Stimulated activated CD8-positive, alpha-beta memory T cell treated with anti-CD3 and anti-CD28 coated beads, Interleukin-7, amount 100 ng/mL, for 1 hour (primary cell): ENCODE measurements around the gene KLHL35.
A peak's percentile ranks its signal among the peaks of the same experiment; 100 is the strongest.

Experiments used
- DNase-seq, 2 donors: peaks; one replicate each; pipeline ENCODE4 v3.0.0-alpha.2; 2020; ENCODE audit warnings: low read depth in 2 of 2

The KLHL35 gene

GRCh38 chr11:75440960-75441803, 8.2 kb upstream of the KLHL35 start:
- DNase-seq: no peak

- DNase-seq: no peak
Measured at GRCh38 chr11:75439495-75440120, 6.6 kb upstream of the KLHL35 start.

DNA sequence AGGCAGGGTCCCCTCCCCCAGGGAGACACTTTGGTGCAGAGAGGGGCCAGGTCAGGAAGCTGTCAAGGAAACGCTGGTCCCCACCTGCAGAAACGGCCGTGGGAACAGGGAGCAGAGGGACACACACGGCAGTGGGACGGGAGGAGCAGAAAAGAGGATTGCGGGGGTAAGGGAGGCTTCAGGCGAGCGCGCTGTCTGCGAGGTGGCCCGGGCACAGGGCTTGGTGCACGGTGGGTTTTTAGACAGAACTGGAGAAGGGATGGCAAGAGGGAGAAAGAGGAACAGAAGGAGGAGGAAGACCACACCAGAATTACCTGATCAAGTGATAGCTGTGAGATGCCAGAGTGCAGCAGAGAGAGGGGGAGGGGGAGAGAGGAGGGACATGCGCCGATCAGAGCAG, 6.0 kb upstream of the KLHL35 start:
- DNase-seq: no peak

GRCh38 chr11:75437966-75438659, 5.1 kb upstream of the KLHL35 start:
- DNase-seq: no peak

DNA sequence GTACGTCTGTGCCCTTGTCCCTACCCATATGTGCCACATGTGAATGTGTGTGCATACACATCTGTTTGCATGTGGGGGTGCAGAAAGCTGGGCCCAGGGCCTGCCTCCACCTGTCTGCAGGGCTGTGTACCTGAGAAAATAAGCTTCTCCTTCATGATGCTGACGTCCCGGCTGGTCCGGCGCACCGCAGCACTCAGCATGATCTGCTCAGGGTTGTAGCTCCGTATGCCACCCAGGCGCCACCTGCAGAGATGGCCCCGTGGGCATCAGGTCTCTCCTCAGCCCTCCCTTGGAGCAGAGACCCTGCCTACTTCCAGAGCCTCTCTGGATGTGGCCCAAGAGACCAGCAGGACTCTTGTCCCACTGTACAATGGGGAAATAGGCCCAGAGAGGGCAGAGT, 3.8 kb upstream of the KLHL35 start:
- DNase-seq: no peak

DNA sequence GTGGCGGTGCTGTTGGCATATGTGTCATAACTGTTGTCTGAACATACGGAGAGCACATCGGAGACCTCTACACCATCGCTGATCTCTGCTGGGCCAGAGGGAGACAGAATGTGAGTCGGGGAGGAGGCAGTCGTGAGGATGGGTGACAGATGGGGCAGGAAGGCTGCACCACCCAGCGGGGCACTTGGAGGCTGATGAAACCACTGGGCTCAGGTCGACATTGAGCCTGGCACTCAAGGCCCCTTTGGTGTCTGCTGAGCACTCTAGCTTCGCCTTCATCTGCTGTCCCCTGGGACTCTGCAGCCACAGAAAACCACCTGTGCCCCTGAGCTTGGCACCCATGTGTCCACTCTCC, 2.5 kb upstream of the KLHL35 start:
- no peak for DNase-seq

- DNase-seq: no peak
Measured at GRCh38 chr11:75434886-75435570, 2.0 kb upstream of the KLHL35 start.

DNA sequence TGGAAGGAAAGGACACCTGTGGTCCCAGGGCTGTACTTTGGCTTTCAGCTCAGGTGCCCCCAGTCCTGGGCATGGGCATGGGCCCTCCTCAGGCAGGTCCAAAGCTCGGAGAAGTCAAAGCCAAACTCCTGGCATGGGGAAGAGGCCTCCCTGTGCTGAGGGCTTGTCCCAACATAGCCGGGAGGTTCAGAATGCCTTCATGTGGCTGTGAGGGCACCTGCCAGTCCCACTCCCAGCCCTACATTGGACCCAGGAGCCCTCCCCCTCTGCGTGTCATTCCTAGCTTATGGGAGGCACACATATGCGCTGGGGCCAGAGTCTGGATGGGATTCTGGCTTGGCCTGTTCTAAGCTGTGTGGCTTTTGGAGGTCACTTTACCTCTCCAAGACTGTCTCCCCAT, 1.0 kb upstream of the KLHL35 start:
- no peak for DNase-seq

DNA sequence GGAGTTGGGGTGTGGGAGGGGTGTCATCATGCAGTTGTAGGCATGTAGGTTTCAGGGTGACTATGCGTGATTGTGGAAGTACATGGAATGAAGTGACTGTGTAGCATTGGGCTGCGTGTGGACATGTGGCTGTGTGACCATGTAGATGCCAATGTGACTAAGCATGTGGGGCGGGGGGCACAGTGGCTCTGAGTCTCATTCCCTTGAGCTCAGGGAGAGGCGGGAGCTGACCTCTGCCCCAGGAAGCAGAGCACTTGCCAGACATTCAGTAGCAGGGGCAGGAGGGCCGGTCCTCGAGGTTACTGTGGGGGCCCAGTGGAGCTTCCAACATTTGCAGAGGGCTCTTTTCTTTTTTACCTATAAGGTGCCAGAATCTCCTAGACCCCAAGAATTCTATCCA, 440 bp upstream of the KLHL35 start:
- no peak for DNase-seq

GRCh38 chr11:75431533-75432525, 1.2 kb downstream of the KLHL35 start:
- no peak for DNase-seq

DNA sequence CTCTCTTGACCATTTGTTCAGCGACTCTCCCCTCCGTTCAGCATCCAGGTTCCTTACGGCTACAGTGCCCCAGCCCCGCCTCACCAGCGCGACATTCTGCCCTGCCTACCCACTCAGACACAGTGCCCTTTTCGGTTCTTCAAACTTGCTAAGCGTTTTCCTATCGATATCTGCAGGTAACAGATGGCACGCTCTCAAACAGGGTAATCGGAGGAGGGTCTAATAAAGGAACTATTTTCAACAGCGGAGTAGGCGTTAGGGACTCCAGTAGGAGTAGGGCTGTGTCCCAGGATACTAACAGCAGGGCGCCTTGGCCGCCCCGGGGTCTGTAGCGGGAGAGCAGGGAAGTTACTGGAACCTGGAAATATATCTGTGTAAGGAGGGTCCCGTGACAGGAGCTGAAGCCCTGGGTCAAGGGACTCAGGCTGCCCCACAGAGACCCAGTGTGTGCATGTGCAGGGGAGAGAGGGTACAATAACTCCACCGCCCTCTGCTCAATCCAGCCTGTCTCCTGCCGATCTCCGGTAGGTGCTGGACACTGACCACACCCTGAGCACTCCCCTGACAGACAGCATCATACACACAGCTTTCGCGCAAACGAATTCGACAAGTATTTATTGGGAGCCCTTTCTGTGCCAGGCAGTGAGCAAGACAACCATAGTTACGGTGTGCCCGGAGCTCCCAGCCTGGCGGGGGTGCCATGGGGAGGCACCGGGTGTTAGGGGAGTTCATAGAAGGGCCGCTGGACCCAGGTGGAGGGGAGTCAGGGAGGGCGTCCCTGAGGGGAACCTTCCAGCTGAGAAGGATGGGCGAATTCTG, 2.1 kb downstream of the KLHL35 start:
- DNase-seq: no peak

- peak; percentile 4 to 14 for DNase-seq
Measured at GRCh38 chr11:75429902-75430713, 2.9 kb downstream of the KLHL35 start.

- DNase-seq: no peak
Measured at GRCh38 chr11:75429641-75429901, 3.4 kb downstream of the KLHL35 start.

GRCh38 chr11:75428989-75429640, 3.9 kb downstream of the KLHL35 start:
- no peak for DNase-seq

GRCh38 chr11:75428281-75428724, 4.7 kb downstream of the KLHL35 start:
- peak in 1 of 2 donors; percentile 43 for DNase-seq

DNA sequence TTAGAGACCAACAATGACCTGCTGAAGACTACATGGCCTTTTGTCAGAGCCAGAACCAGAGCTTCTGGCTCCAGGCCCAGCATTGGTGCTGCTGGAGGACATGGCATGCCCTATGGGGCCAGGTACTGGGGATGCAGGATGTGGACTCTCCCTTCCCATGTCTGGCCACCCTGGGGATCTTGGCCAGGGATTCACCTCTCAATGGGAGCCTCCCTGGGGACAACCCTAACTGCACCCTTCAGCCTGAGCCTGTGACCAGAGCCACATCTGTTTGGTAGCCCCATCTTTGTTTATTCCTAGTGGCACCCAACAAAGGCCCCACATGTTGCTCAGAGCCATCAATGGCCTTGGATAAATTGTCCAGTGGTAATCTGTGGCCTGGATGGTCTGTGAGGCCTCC, 5.8 kb downstream of the KLHL35 start:
- DNase-seq: no peak

GRCh38 chr11:75426720-75427086, 6.3 kb downstream of the KLHL35 start:
- no peak for DNase-seq

DNA sequence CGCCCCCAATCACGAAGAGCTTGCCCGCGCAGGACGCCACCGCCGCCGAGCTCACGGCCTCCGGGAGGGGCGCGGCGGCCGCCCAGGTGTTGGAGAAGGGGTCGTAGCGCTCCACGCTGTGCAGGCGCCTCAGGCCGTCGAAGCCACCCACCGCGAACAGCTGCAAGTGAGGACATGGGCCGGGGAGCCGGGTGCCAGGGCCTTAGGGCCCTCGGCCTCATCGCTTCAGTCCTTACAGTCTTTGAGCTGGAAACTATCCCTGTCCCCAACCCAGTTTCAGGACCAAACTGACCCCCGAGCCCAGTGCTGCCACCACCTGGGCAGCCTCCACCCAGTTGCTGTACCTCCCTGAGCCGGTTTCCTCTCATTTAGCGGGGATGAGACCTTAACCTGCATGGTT, 7.6 kb downstream of the KLHL35 start:
- no peak for DNase-seq

DNA sequence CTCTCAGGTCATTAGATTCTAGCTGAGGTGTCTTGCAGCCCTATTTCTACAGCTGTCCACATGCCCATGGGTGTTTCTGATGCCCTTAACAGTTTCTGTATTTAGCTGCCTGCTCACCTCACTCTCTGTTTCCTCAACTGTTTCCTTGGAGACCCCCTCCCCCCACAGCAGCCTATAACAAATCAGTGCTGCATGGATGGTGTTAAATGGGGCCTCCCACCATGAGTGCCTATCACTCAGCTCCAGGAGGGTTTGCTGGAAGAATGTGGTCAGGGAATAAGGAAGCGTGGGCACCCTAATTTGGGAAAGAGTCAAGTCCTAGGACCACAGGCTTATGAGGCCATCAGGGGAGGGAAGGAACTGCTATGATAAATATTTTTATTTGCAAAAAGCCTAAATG, 8.6 kb downstream of the KLHL35 start:
- DNase-seq: no peak
